ENCODE results near the gene TNFSF8. TPM values are rescaled to one million over a fixed set of nuclear protein-coding genes. Genes with fewer than 3 reads are reported as not detected.

The TNFSF8 gene
- total and polyA plus RNA-seq, 2 of the 8 experiments (the other 6 are each of a cell fraction or from before 2014, with no cell fraction given) = not detected

DNA sequence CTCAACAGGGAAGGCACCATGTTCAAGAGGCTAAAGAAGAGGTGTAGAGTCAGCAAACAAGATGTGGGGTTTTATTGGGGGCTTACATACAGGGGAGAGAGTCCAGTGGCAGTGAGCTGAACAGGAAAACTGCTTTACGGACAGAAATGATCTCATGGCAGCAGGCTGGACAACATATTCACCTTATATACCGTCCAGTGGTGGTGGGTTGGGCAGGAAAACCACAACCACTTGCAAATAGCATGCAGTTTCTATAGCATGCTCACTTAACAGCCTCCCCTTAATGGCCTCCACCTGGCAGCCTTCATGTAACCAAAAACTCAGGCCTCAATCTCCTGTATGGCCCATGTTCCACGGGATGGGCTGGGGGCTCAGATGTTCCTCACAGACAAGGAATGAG is 5.4 kb downstream of the TNFSF8 start:
- 81% methylated on average over 3 of the region's 3 CpGs; no CpG with 5 or more reads in 1 of the 2 experiments for WGBS, 2 experiments (ENCODE audit: extremely low coverage in 1 of 2, insufficient coverage in 1 of 2, insufficient read length in 1 of 2, insufficient replicate concordance in 2 of 2, low coverage in 1 of 2, low lambda C conversion rate in 2 of 2, missing lambda C conversion rate in 1 of 2)
- H2BK20ac ChIP-seq (ENCODE audit: low read length) = no peak overlapping the region
- H3K27me3 ChIP-seq (replicated peaks in 1 of 4; ENCODE audit: control insufficient read depth in 3 of 4, extremely low read depth in 1 of 4, insufficient read depth in 3 of 4, low read length in 3 of 4) = peaks cover 68 to 91% (median 88%) of the 10 kb centered on the region in 4 experiments
- H4K20me1 ChIP-seq (replicated peaks in 1 of 2; ENCODE audit: control insufficient read depth in 1 of 2, insufficient read depth in 2 of 2, low read length in 2 of 2) = peaks cover 4 to 13% of the 10 kb centered on the region in 2 experiments
- no peaks in the 10 kb centered on the region for H3K23me2 ChIP-seq (ENCODE audit: low read depth, low read length)
- H4K5ac ChIP-seq (ENCODE audit: insufficient read length, low read depth, low read length) = no peak overlapping the region
- no peaks in the 10 kb centered on the region for H3K9me3 ChIP-seq (ENCODE audit: insufficient read depth in 2 of 2, low read depth in 1 of 2, low read length in 1 of 2)
- no peak overlapping the region for H3K27ac ChIP-seq (ENCODE audit: low read depth, low read length)
- H3K4me2 ChIP-seq (ENCODE audit: insufficient read depth in 1 of 2, low read depth in 2 of 2, low read length in 2 of 2) = no peak overlapping the region
- H4K91ac ChIP-seq (replicated peaks; ENCODE audit: insufficient read length, low read length) = no peak overlapping the region
- H3K23ac ChIP-seq (ENCODE audit: insufficient read length) = no peak overlapping the region
- H2BK5ac ChIP-seq (ENCODE audit: low read depth, low read length) = no peak overlapping the region
- no peak overlapping the region for H2AK5ac ChIP-seq (ENCODE audit: low read depth, low read length)
- no peak overlapping the region for H3K9ac ChIP-seq (replicated peaks in 1 of 4; ENCODE audit: extremely low read depth in 1 of 4, low read depth in 3 of 4, low read length in 3 of 4)
- H3K4me3 ChIP-seq (ENCODE audit: extremely low read depth in 1 of 4, insufficient read depth in 2 of 4, low read depth in 3 of 4, low read length in 4 of 4) = no peak overlapping the region
- no peaks in the 10 kb centered on the region for H3K79me2 ChIP-seq (ENCODE audit: control insufficient read depth in 1 of 2, insufficient read depth in 2 of 2, low read length in 2 of 2)
- H2BK120ac ChIP-seq (replicated peaks; ENCODE audit: low read depth, low read length) = no peak overlapping the region
- FAIRE-seq (no peak), DNase-seq (ENCODE audit: low read depth in 1 of 2, low spot score in 2 of 2) (no peak)
- no peak overlapping the region for H4K8ac ChIP-seq (ENCODE audit: extremely low read depth, insufficient read depth, low read length)
- no peak overlapping the region for H2BK12ac ChIP-seq (ENCODE audit: low read depth, low read length)
- ChIA-PET CTCF (ENCODE audit: partially characterized antibody) (interaction anchor here (0.8 to 4.5 kb wide), 10 partner anchors 11 to 668 kb away, joined by 3 to 35 read pairs (median 4); no protein-coding TSS in a partner anchor), POLR2A (ENCODE audit: partially characterized antibody) (no interaction called here)
- H3K56ac ChIP-seq (replicated peaks; ENCODE audit: insufficient read length, low read depth, low read length) = no peak overlapping the region
- no peak overlapping the region for H2BK15ac ChIP-seq (ENCODE audit: low read length)
- no peak for TF ChIP-seq BCL11A (IDR thresholded peaks at IDR 0.05; ENCODE audit: low read depth in 2 of 2, low read length in 2 of 2)
- no peak for TF ChIP-seq JUN (IDR thresholded peaks at IDR 0.05; ENCODE audit: low read depth, low read length)
- no peak for TF ChIP-seq FOSL1 (IDR thresholded peaks at IDR 0.05; ENCODE audit: insufficient read depth, low read depth, low read length)
- TF ChIP-seq GABPA (IDR thresholded peaks at IDR 0.05; ENCODE audit: borderline replicate concordance, insufficient read depth, low read length) = no peak
- no peak for TF ChIP-seq SIRT6 (IDR thresholded peaks at IDR 0.05; ENCODE audit: low read length)
- no peak for TF ChIP-seq CHD2 (IDR thresholded peaks at IDR 0.05; ENCODE audit: low read length)
- no peak for TF ChIP-seq ASH2L (IDR thresholded peaks at IDR 0.05; ENCODE audit: low read length)
- no peak for TF ChIP-seq EGR1 (IDR thresholded peaks at IDR 0.05; ENCODE audit: borderline replicate concordance, low read depth, low read length)
- no peak for TF ChIP-seq RNF2 (IDR thresholded peaks at IDR 0.05; ENCODE audit: borderline replicate concordance, low read depth, low read length, missing control alignments, poor library complexity, severe bottlenecking)
- no peak for TF ChIP-seq YY1 (IDR thresholded peaks at IDR 0.05; ENCODE audit: low read depth, low read length)
- peak; percentile 43 for TF ChIP-seq EZH2 (IDR thresholded peaks at IDR 0.05; ENCODE audit: low read depth, low read length, severe bottlenecking)
- TF ChIP-seq SUZ12 (IDR thresholded peaks at IDR 0.05; ENCODE audit: low read length) = 0 out of 2 replicates have a peak, but pooled peaks have one; percentile 6
- H3K4me1 ChIP-seq (replicated peaks in 1 of 4; ENCODE audit: control insufficient read depth in 3 of 4, insufficient read depth in 4 of 4, low read length in 3 of 4) = peaks cover 0 to 4% (median 0%) of the 10 kb centered on the region in 4 experiments; a peak in 2 of 7 replicates
- H3K14ac ChIP-seq (ENCODE audit: insufficient read length) = no peak overlapping the region
- no peaks in the 10 kb centered on the region for H3K79me1 ChIP-seq (ENCODE audit: low read depth, low read length)
- H3K4ac ChIP-seq (replicated peaks; ENCODE audit: insufficient read length, low read depth, low read length) = no peak overlapping the region
- H3K36me3 ChIP-seq (ENCODE audit: control insufficient read depth in 2 of 4, insufficient read depth in 4 of 4, low read length in 3 of 4) = peaks cover 0 to 2% (median 0%) of the 10 kb centered on the region in 4 experiments; a peak in 2 of 8 replicates
- H3K18ac ChIP-seq (ENCODE audit: extremely low read depth, low read length) = no peak overlapping the region
- no peak overlapping the region for H2AFZ ChIP-seq (ENCODE audit: low read length)

Data from H1 (cell line).